H1 (cell line): ENCODE results near the gene KNDC1. TPM values are rescaled to one million over a fixed set of nuclear protein-coding genes. Genes with fewer than 3 reads are reported as not detected.

Experiments
- CTCF ChIA-PET: fragments of 300-600 bp; sonication (Branson Sonifier 250); formaldehyde crosslinking; loops from one replicate; lab custom pipeline; 2021; ENCODE audit not compliant: partially characterized antibody; lab: Charles Lee
- POLR2A ChIA-PET: fragments of 300-600 bp; sonication (Branson Sonifier 250); formaldehyde crosslinking; loops from one replicate; lab custom pipeline; 2021; ENCODE audit warnings: inconsistent platforms; ENCODE audit not compliant: partially characterized antibody; lab: Charles Lee
- DNase-seq, 2 experiments: peaks; one replicate each; pipeline versions ENCODE4 v3.0.0 to v3.0.0-alpha.2; 2010 to 2022; ENCODE audit warnings: low spot score in 2 of 2, low read depth in 1 of 2, mixed read lengths in 1 of 2
- FAIRE-seq: peaks from 2 replicates; lab custom pipeline; 2011; peaks lifted over from hg19 to GRCh38; lab: Jason Lieb, UNC
- H2AFZ ChIP-seq: 2 replicates; pipeline ENCODE4 v1.8.1; 2012; ENCODE audit warnings: low read length, inconsistent platforms
- H2AK5ac ChIP-seq: 2 replicates; pipeline ENCODE4 v1.6.1; 2013; ENCODE audit warnings: low read depth, low read length
- H2BK120ac ChIP-seq: replicated peaks from 2 replicates; pipeline ENCODE3; 2013; ENCODE audit warnings: low read depth, low read length, inconsistent platforms
- H2BK12ac ChIP-seq: 2 replicates; pipeline ENCODE4 v1.6.1; 2013; ENCODE audit warnings: low read depth, low read length
- H2BK15ac ChIP-seq: 2 replicates; pipeline ENCODE4 v1.6.1; 2013; ENCODE audit warnings: low read length
- H2BK20ac ChIP-seq: 2 replicates; pipeline ENCODE4 v1.6.1; 2013; ENCODE audit warnings: low read length
- H2BK5ac ChIP-seq: 2 replicates; pipeline ENCODE4 v1.6.1; 2013; ENCODE audit warnings: low read depth, low read length
- H3K14ac ChIP-seq: 2 replicates; pipeline ENCODE4 v1.6.1; 2013; ENCODE audit warnings: inconsistent platforms; ENCODE audit not compliant: insufficient read length
- H3K18ac ChIP-seq: 2 replicates; pipeline ENCODE4 v1.6.1; 2013; ENCODE audit warnings: low read length; ENCODE audit errors: extremely low read depth
- H3K23ac ChIP-seq: 2 replicates; pipeline ENCODE4 v1.6.1; 2013; ENCODE audit warnings: inconsistent platforms; ENCODE audit not compliant: insufficient read length
- H3K23me2 ChIP-seq: 2 replicates; pipeline ENCODE4 v1.6.1; 2013; ENCODE audit warnings: low read depth, low read length
- H3K27ac ChIP-seq: 2 replicates; pipeline ENCODE4 v1.6.1; 2011; ENCODE audit warnings: low read depth, low read length, inconsistent platforms
- H3K27me3 ChIP-seq, 4 experiments: replicated peaks in 1 of 4; 1 replicate in 1 of 4; 2 replicates in 3 of 4; pipeline versions ENCODE4 v1.6.1 to v1.8.1; 2011 to 2013; ENCODE audit warnings: low read length in 3 of 4, mild to moderate bottlenecking in 3 of 4, inconsistent platforms in 2 of 4, mixed read lengths in 2 of 4, moderate library complexity in 1 of 4; ENCODE audit not compliant: control insufficient read depth in 3 of 4, insufficient read depth in 3 of 4; ENCODE audit errors: extremely low read depth in 1 of 4
- H3K36me3 ChIP-seq, 4 experiments: 2 replicates each; pipeline versions ENCODE4 v1.6.1 to v1.8.1; 2011 to 2013; ENCODE audit warnings: mild to moderate bottlenecking in 4 of 4, low read length in 3 of 4, moderate library complexity in 2 of 4, control low read depth in 1 of 4, inconsistent platforms in 1 of 4; ENCODE audit not compliant: insufficient read depth in 4 of 4, control insufficient read depth in 2 of 4
- H3K4ac ChIP-seq: replicated peaks from 2 replicates; pipeline ENCODE3; 2013; ENCODE audit warnings: low read length, low read depth, mixed read lengths, inconsistent platforms; ENCODE audit not compliant: insufficient read length
- H3K4me1 ChIP-seq, 4 experiments: replicated peaks in 1 of 4; 1 replicate in 1 of 4; 2 replicates in 3 of 4; pipeline versions ENCODE4 v1.6.1 to v1.8.1; 2011 to 2013; ENCODE audit warnings: low read length in 3 of 4, inconsistent platforms in 2 of 4, mixed read lengths in 1 of 4; ENCODE audit not compliant: insufficient read depth in 4 of 4, control insufficient read depth in 3 of 4
- H3K4me2 ChIP-seq, 2 experiments: 2 replicates each; pipeline versions ENCODE4 v1.6.1 to v1.8.1; 2011 to 2013; ENCODE audit warnings: low read depth in 2 of 2, low read length in 2 of 2, control low read depth in 1 of 2, inconsistent platforms in 1 of 2, mild to moderate bottlenecking in 1 of 2; ENCODE audit not compliant: insufficient read depth in 1 of 2
- H3K4me3 ChIP-seq, 4 experiments: fragments of 200-600, 300-600 bp in 1 of 4; sonication (generic), shearing (Covaris generic), sonication (Bioruptor Twin) in 1 of 4; 2 replicates each; pipeline versions ENCODE4 v1.5.1 to v1.8.1; 2011 to 2016; ENCODE audit warnings: low read length in 4 of 4, low read depth in 3 of 4, control low read depth in 2 of 4, inconsistent platforms in 2 of 4, mild to moderate bottlenecking in 2 of 4, mixed read lengths in 1 of 4, moderate library complexity in 1 of 4; ENCODE audit not compliant: insufficient read depth in 2 of 4; ENCODE audit errors: extremely low read depth in 1 of 4
- H3K56ac ChIP-seq: replicated peaks from 2 replicates; pipeline ENCODE3; 2013; ENCODE audit warnings: low read depth, mild to moderate bottlenecking, mixed read lengths, low read length, inconsistent platforms; ENCODE audit not compliant: insufficient read length
- H3K79me1 ChIP-seq: 2 replicates; pipeline ENCODE4 v1.6.1; 2013; ENCODE audit warnings: low read depth, low read length, control low read depth
- H3K79me2 ChIP-seq, 2 experiments: 2 replicates each; pipeline versions ENCODE4 v1.6.1 to v1.8.1; 2012 to 2013; ENCODE audit warnings: low read length in 2 of 2, mild to moderate bottlenecking in 2 of 2, inconsistent platforms in 1 of 2; ENCODE audit not compliant: insufficient read depth in 2 of 2, control insufficient read depth in 1 of 2
- H3K9ac ChIP-seq, 4 experiments: replicated peaks in 1 of 4; 1 replicate in 1 of 4; 2 replicates in 3 of 4; pipeline versions ENCODE4 v1.6.1 to v1.8.1; 2011 to 2013; ENCODE audit warnings: low read depth in 3 of 4, low read length in 3 of 4, control low read depth in 2 of 4, mild to moderate bottlenecking in 2 of 4, moderate library complexity in 2 of 4, inconsistent platforms in 1 of 4; ENCODE audit errors: extremely low read depth in 1 of 4
- H3K9me3 ChIP-seq, 2 experiments: 2 replicates each; pipeline versions ENCODE4 v1.6.1 to v1.8.1; 2012 to 2013; ENCODE audit warnings: mild to moderate bottlenecking in 2 of 2, moderate library complexity in 2 of 2, control low read depth in 1 of 2, inconsistent platforms in 1 of 2, low read depth in 1 of 2, low read length in 1 of 2, mixed read lengths in 1 of 2; ENCODE audit not compliant: insufficient read depth in 2 of 2
- H4K20me1 ChIP-seq, 2 experiments: replicated peaks in 1 of 2; 2 replicates each; pipeline versions ENCODE3 to v1.8.1; 2011 to 2013; ENCODE audit warnings: inconsistent platforms in 2 of 2, low read length in 2 of 2, mild to moderate bottlenecking in 1 of 2; ENCODE audit not compliant: insufficient read depth in 2 of 2, control insufficient read depth in 1 of 2
- H4K5ac ChIP-seq: 2 replicates; pipeline ENCODE4 v1.6.1; 2013; ENCODE audit warnings: low read length, low read depth, mixed read lengths, inconsistent platforms; ENCODE audit not compliant: insufficient read length
- H4K8ac ChIP-seq: 2 replicates; pipeline ENCODE4 v1.8.0; 2013; ENCODE audit warnings: mild to moderate bottlenecking, moderate library complexity, low read length, inconsistent platforms; ENCODE audit not compliant: insufficient read depth; ENCODE audit errors: extremely low read depth
- H4K91ac ChIP-seq: replicated peaks from 2 replicates; pipeline ENCODE3; 2013; ENCODE audit warnings: low read length, mixed read lengths, inconsistent platforms; ENCODE audit not compliant: insufficient read length
- CHD1 ChIP-seq: IDR thresholded peaks from 2 replicates; pipeline ENCODE4 v1.6.1; 2012; ENCODE audit warnings: low read depth, low read length, improper control_type of control experiment
- EP300 ChIP-seq, 2 experiments: IDR thresholded peaks; 1 replicate in 1 of 2; 2 replicates in 1 of 2; pipeline ENCODE4 v1.6.1; 2011 to 2012; ENCODE audit warnings: low read depth in 2 of 2, low read length in 2 of 2, mild to moderate bottlenecking in 2 of 2, borderline replicate concordance in 1 of 2, inconsistent platforms in 1 of 2, moderate library complexity in 1 of 2
- EZH2 ChIP-seq: fragments of 200-600 bp; sonication (generic); IDR thresholded peaks from 2 replicates; pipeline ENCODE4 v1.7.1; 2012; ENCODE audit warnings: low read depth, mild to moderate bottlenecking, moderate library complexity, low read length, inconsistent platforms; ENCODE audit not compliant: severe bottlenecking
- KDM1A ChIP-seq: fragments of 200-600, 300-600 bp; sonication (generic); IDR thresholded peaks from 2 replicates; pipeline ENCODE4 v1.7.1; 2016; ENCODE audit warnings: mild to moderate bottlenecking, low read length, borderline replicate concordance
- KDM4A ChIP-seq: IDR thresholded peaks from one replicate; pipeline ENCODE4 v1.7.1; 2012; ENCODE audit warnings: low read depth, mild to moderate bottlenecking, moderate library complexity, low read length, inconsistent platforms; ENCODE audit not compliant: severe bottlenecking
- POLR2A ChIP-seq, 2 experiments: IDR thresholded peaks; 1 replicate in 1 of 2; 2 replicates in 1 of 2; pipeline ENCODE4 v1.6.1; 2011; ENCODE audit warnings: low read depth in 2 of 2, low read length in 2 of 2, mild to moderate bottlenecking in 2 of 2; ENCODE audit errors: control extremely low read depth in 1 of 2
- SAP30 ChIP-seq: fragments of 300-600 bp; sonication (generic); IDR thresholded peaks from 2 replicates; pipeline ENCODE4 v1.7.1; 2012; ENCODE audit warnings: low read length, moderate library complexity, mild to moderate bottlenecking, inconsistent platforms; ENCODE audit not compliant: insufficient read depth, insufficient replicate concordance
- SP1 ChIP-seq: IDR thresholded peaks from 2 replicates; pipeline ENCODE4 v1.6.1; 2011; ENCODE audit warnings: low read depth, low read length
- SP2 ChIP-seq: IDR thresholded peaks from 2 replicates; pipeline ENCODE4 v1.6.1; 2012; ENCODE audit warnings: mild to moderate bottlenecking, low read length, inconsistent platforms
- TAF1 ChIP-seq: IDR thresholded peaks from 2 replicates; pipeline ENCODE4 v1.6.1; 2011; ENCODE audit warnings: mild to moderate bottlenecking, low read depth, low read length
- WGBS, 2 experiments: shearing (Covaris generic) in 1 of 2; methylation state at CpG; one replicate each; pipeline versions ENCODE4 v1.1.6 to v1.1.7; 2013 to 2015; ENCODE audit warnings: low lambda C conversion rate in 2 of 2, mixed read lengths in 2 of 2, inconsistent platforms in 1 of 2, low coverage in 1 of 2, missing lambda C conversion rate in 1 of 2; ENCODE audit not compliant: insufficient replicate concordance in 2 of 2, insufficient coverage in 1 of 2, insufficient read length in 1 of 2; ENCODE audit errors: extremely low coverage in 1 of 2, missing lambda C conversion rate in 1 of 2; 5-methylcytosine and 5-hydroxymethylcytosine counted together
- polyA plus RNA-seq, 7 experiments: library from polyadenylated mRNA; depleted of rRNA in 3 of 7; stranded (reverse) in 5 of 7; unstranded in 2 of 7; fragments of >200 nt in 5 of 7; fragments of 200-250 nt in 2 of 7; gene quantifications; 1 replicate in 5 of 7; 2 replicates in 1 of 7; 4 replicates in 1 of 7; pipeline versions ENCODE4 v1.2.1 to v1.2.3, GENCODE V29; 2011 to 2013; ENCODE audit warnings: missing spikeins in 2 of 7, mixed read lengths in 2 of 7
- total RNA-seq: library from RNA; stranded (reverse); fragmentation: NEBNext Ultra II Directional; extraction: Animal tissue kit (Norgen Biotek cat#: 25700); gene quantifications from 2 replicates; pipeline ENCODE4 v1.2.1, GENCODE V29; 2021
- TF ChIP-seq, protein P1 (sequence below): IDR thresholded peaks from 2 replicates; pipeline ENCODE4 v1.6.1; 2012; ENCODE audit warnings: inconsistent platforms

The KNDC1 gene
- total and polyA plus RNA-seq, 2 of the 8 experiments (the other 6 are each of a cell fraction or from before 2014, with no cell fraction given), result 7.5 to 16.7 TPM

DNA sequence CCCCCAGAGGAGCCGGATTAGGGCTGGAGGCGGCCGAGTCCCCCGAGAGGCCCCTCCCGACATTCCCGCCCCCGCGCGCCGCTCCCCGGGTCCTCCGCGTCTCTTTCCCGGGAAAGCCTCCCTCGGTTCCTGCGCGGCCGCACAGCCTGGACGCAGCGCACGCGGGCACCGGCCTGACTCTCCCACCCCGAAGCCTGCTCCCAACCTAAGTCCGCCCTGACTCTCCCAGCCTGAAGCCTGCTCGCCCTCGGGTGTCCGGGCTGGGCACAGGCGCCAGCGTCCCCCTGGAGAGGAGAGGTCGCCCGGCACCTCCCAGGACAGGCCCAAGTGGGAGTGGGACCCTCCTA is 77.2 kb downstream of the KNDC1 start:
- 5% methylated on average over 9 of the region's 32 CpGs; no CpG with 5 or more reads in 1 of the 2 experiments for WGBS, 2 experiments
- POLR2A ChIA-PET, result no interaction called here
- Histone ChIP-seq H4K91ac (peak overlapping the region; percentile 97), H2AK5ac (no peak overlapping the region), H3K23me2 (peaks cover 12% of the 10 kb centered on the region; the same call in 1 of the 2 replicates), H2BK120ac (peak overlapping the region; percentile 54), H3K36me3 (peaks cover 0 to 5% (median 0%) of the 10 kb centered on the region in 4 experiments; a peak in 3 of 8 replicates), H4K5ac (no peak overlapping the region), H3K23ac (no peak overlapping the region), H3K4ac (peak overlapping the region; percentile 91), H3K79me1 (0 out of 2 replicates have a peak, but pooled peaks cover 2% of the 10 kb centered on the region), H2BK20ac (no peak overlapping the region; the same call in 1 of the 2 replicates), H3K4me1 (peaks cover 3 to 29% (median 14%) of the 10 kb centered on the region in 4 experiments), H3K4me2 (peak overlapping the region; percentile 91 to 92), H3K9ac (no peak overlapping the region), H3K9me3 (no peaks in the 10 kb centered on the region), H2BK12ac (peak overlapping the region; percentile 75; the same call in 1 of the 2 replicates), H2BK5ac (peak overlapping the region; percentile 27; the same call in 1 of the 2 replicates), H4K20me1 (no peaks in the 10 kb centered on the region), H4K8ac (no peak overlapping the region), H3K27ac (no peak overlapping the region), H3K18ac (peak overlapping the region; percentile 33; the same call in 1 of the 2 replicates), H3K14ac (no peak overlapping the region), H2BK15ac (peak overlapping the region; percentile 92; the same call in 1 of the 2 replicates), H3K56ac (no peak overlapping the region), H3K27me3 (peaks cover 23 to 46% (median 43%) of the 10 kb centered on the region in 4 experiments), H2AFZ (no peak overlapping the region), H3K79me2 (no peaks in the 10 kb centered on the region), H3K4me3 (peak overlapping the region; percentile 40 to 62 (median 50); a peak in 6 of 8 replicates)
- CTCF ChIA-PET, result no interaction called here
- FAIRE-seq (no peak), DNase-seq (no peak)
- TF ChIP-seq POLR2A (IDR thresholded peaks at IDR 0.05; ENCODE audit: control extremely low read depth in 1 of 2, low read depth in 2 of 2, low read length in 2 of 2) (no peak), SP1 (no peak), KDM4A (peak; percentile 42), EP300 (IDR thresholded peaks at IDR 0.05; ENCODE audit: borderline replicate concordance in 1 of 2, low read depth in 2 of 2, low read length in 2 of 2) (no peak), CHD1 (no peak), SP2 (no peak), SAP30 (no peak), TAF1 (no peak), EZH2 (peak; percentile 40), KDM1A (peak; percentile 46; the same call in 1 of the 2 replicates)
- TF ChIP-seq, protein P1, sequence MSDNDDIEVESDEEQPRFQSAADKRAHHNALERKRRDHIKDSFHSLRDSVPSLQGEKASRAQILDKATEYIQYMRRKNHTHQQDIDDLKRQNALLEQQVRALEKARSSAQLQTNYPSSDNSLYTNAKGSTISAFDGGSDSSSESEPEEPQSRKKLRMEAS, result peak; percentile 44; the same call in 1 of the 2 replicates
